GM18858 (cell line): ENCODE measurements around the gene SUCLA2.
A peak's percentile ranks its signal among the peaks of the same experiment; 100 is the strongest.
"Not testable (repeated sequence)": the region's sequence is repeated elsewhere in the genome, so short reads cannot be mapped to it uniquely, and the experiment has no call there.

Experiments used
- ATAC-seq: cut with Tn5 transposase; IDR thresholded peaks from one replicate; pipeline ENCODE4 v1.9.1; 2021; ENCODE audit not compliant: unreplicated experiment

Gene SUCLA2

GRCh38 chr13:47997384-47997783 is 3.7 kb downstream of the SUCLA2 start:
- ATAC-seq, result no peak

DNA sequence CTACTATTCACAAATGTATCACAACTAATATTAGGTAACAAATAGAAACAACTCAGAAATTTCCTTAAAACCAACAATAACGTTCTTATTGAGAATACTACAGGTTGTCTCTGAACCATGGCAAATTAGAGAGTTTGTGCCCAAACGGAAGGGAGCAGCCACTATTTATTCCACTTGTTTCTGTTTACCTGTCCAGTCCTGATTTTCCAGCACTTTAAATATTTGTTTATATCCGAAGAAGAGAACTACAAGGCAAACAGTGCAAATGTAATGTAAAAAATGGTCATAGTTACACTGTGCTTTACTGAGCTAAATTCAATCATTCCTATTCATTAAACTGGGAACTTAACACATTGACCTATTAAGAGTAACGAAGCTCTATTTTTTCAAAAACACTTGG is 9.2 kb downstream of the SUCLA2 start:
- no peak for ATAC-seq

DNA sequence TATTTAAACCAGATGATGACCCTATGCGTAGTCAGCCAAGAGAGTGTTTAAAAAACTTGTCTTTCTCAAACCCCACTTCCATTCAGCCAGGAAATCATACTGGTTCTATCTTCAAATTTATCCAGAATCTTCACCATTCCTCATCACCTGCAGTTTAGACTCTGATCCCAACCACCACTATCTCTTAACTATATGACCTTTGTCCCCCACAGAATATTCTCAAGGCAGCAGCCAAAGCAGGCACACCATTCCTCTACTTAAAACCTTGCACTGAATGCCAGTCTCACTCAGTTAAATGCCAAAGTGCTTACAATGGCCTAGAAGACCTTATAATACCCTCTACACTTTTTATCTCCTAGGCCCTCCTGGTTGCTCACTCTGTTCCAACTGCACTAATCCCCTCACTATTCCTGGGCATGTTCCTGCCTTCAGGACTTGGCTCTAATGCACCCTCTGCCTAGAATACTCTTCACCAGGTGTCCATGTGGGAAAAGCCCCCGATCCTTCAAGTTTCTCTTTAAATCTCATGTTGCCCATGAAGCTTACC is 10.1 kb downstream of the SUCLA2 start:
- no peak for ATAC-seq

GRCh38 chr13:47990427-47990826 is 10.6 kb downstream of the SUCLA2 start:
- no peak for ATAC-seq

DNA sequence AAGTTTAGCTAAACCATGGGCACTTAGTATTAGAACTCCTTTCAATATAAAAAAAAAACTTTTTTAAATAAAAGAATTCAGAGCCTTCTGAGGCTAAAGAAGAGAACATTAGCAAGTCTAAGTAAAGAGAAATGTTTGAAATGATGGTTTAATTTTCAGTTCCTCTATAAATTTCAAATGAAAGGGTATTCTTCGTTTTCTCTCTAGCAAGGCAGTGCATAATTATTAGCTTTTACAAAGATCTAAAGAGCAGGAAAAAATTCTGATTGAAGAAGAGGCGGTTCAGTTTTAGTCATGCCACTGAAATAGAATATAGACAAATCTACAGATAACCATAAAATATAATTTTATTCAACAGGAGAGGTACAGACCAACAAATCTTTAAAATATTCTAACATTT is 18.0 kb downstream of the SUCLA2 start:
- ATAC-seq, result no peak

- no peak for ATAC-seq
These were observed 24.7 kb downstream of the SUCLA2 start for GRCh38 chr13:47976325-47976724.

DNA sequence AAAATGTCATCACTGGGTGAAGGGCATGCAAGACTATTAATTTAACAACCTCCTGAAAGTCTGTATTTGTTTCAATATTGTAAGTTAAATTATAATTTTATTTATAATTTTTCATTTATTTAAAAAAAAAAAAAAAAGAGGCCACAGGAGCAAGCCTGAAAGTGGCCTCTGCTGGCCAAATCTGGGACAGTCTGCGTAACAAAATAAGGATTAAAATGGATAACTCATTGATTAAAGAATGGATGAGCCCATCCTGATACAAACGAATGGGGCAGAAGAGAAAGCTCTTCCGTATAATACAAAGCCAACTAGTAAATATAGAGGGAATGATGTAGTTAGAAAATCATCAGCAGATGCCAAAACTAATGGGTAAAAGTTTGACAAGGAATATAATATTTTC is 36.2 kb downstream of the SUCLA2 start:
- no peak for ATAC-seq

DNA sequence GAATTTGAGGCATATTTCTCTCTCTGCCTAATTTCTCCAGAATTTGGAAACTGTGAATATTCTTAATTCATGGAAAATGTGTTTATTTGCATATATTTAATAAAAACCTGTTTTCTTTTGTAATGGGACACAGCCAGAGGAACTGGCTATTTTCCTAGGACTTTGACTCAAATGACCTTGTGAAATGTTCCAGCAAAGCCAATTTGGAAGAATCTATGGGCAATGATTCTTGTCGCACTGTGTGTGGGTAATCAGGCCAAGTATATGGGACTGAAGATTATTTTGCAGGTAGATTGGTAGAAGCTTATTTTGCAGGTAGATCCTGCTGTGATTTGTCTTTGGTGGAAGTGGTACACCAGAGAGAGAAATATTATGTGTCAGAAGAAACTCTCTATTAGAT is 38.8 kb downstream of the SUCLA2 start:
- ATAC-seq, result no peak

DNA sequence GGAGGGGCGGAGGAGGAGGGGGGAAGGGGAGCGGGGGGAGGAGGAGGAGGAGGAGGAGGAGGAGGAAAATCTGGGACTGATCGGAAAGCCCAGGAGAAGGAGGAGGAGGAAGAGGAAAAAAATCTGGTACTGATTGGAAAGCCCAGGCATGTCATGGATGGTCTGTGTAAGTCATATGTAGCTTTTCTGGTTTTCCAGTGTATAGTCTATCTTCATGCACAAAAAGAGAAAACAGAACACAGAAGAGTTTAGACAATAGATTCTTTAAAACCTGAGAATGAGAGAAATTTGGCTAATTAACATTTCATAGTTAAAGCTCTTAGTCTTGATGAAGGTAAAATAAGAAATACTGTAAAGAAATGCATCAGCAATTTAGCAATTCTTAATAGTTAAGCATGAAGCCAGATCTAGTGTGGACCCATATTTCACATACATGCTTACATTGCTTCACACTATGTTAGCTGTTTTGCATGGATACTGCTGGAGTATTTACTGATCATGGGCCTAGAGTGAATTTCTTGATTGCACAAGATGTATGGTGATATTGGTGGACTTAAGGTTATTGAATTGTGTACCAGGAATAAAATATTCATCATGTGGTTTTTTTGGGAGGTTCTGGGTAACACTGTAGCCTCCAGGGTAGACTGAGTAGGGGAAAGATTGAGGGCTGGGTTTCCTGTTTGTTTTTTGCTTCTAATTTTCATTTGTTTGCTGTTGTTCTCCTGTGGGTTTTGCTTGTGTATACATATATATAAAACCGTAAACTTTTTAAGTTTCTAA is 41.4 kb downstream of the SUCLA2 start:
- no peak for ATAC-seq

GRCh38 chr13:47957073-47957472 is 44.0 kb downstream of the SUCLA2 start:
- ATAC-seq, result no peak

DNA sequence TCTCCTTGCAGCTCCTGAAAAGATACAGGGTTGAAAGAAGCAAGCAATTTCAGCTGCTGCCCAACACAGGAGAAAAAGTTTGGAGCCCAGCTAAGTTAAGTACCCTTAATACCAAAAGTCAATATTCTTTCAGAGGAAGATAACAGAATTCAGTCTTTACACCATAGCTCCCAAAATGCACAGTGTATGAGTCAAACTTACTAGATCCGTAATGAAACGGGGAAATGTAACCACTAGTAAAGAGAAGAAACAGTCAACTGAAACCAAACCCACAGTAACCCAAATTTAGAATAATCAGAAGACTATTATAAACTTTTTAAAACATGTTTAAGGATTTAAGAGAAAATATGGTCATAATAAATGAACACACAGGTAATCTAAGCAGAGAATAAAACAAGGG is 45.2 kb downstream of the SUCLA2 start:
- peak; percentile 65 for ATAC-seq

GRCh38 chr13:47949799-47950198 is 51.3 kb downstream of the SUCLA2 start:
- ATAC-seq, result no peak

GRCh38 chr13:47945738-47946137 is 55.3 kb downstream of the SUCLA2 start:
- ATAC-seq, result no peak

GRCh38 chr13:47945146-47945545 is 55.9 kb downstream of the SUCLA2 start:
- ATAC-seq, result not testable (repeated sequence)

GRCh38 chr13:47934371-47934770 is 66.7 kb downstream of the SUCLA2 start:
- ATAC-seq, result no peak

- ATAC-seq, result no peak
These were observed 67.8 kb downstream of the SUCLA2 start for GRCh38 chr13:47932950-47933923.

GRCh38 chr13:47930649-47931165 is 70.4 kb downstream of the SUCLA2 start:
- ATAC-seq, result no peak

DNA sequence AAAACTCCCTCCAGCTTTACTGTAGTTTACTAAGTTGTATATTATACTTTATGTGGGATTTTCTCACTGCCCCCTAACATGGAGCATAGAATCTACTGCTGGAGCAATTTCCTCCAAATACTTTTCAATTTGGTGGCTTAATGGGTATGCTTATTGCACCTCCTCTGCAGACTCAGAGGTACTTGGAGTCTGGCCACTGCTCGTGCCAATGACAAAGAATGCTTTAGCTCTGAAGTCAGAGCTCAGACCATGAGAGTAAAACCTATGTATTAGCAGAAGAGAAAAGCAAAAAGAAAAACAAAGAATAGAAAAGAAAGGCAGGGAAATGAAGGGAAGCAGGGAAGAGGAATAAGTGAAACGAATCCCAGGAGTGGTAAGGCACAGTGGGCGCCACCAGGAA is 71.9 kb downstream of the SUCLA2 start:
- ATAC-seq, result no peak

- ATAC-seq, result no peak
These were observed 84.0 kb downstream of the SUCLA2 start for GRCh38 chr13:47917022-47917574.

DNA sequence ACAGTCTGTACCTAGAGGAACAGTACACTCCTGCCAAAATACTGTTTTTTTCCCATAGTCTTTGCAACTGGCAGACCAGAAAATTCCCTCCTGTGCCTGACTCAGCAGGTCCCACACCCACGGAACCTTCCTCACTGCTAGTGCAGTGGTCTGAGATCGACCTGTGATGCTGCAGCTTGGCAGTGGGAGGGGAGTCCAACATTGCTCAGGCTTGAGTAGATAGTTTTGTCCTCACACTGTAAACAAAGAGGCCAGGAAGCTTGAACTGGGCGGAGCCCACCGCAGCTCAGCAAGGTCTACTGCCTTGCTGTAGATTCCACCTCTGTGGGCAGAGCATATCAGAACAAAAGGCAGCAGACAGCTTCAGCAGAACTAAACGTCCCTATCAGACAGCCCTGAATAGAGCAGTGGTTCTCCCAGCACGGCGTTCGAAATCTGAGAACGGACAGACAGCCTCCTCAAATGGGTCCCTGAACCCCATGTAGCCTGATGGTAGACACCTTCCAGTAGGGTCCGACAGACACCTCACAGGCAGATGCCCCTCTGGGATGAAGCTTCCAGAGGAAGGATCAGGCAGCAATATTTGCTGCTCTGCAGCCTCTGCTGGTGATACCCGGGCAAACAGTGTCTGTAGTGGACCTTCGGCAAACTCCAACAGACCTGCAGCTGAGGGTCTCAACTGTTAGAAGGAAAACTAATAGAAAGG is 92.7 kb downstream of the SUCLA2 start:
- no peak for ATAC-seq

GRCh38 chr13:47904891-47905290 is 96.2 kb downstream of the SUCLA2 start:
- no peak for ATAC-seq
